Breast epithelium (tissue), 3 donors: ENCODE data around the gene MITF.

Experiments
- CTCF ChIP-seq, 3 donors: fragments of 450-650 bp; IDR thresholded peaks; one replicate each; pipeline ENCODE4 v1.5.1; 2016 to 2017; ENCODE audit warnings: antibody characterized with exemption in 3 of 3, mild to moderate bottlenecking in 3 of 3, moderate library complexity in 3 of 3
- POLR2A ChIP-seq: fragments of 450-650 bp; IDR thresholded peaks from one replicate; pipeline ENCODE4 v1.6.1; 2016; ENCODE audit warnings: antibody characterized with exemption, mild to moderate bottlenecking, moderate library complexity
- POLR2AphosphoS5 ChIP-seq, 3 donors: sonication (generic); formaldehyde crosslinking; IDR thresholded peaks; one replicate each; pipeline ENCODE4 v1.6.1; 2017; ENCODE audit warnings: antibody characterized with exemption in 3 of 3

GRCh38 chr3:69865925-69866679, 126.8 kb downstream of the MITF start:
- no peak for TF ChIP-seq CTCF (IDR thresholded peaks at IDR 0.05)
- no peak for TF ChIP-seq POLR2A
- TF ChIP-seq POLR2AphosphoS5 (IDR thresholded peaks at IDR 0.05): no peak
